AG04450 (cell line): Measurements from ENCODE around the gene WASHC4. TPM values are rescaled to one million over a fixed set of nuclear protein-coding genes. Genes with fewer than 3 reads are reported as not detected.

ENCODE experiments used
- CTCF ChIA-PET: fragments of 300-600, 350-600 bp; formaldehyde crosslinking; extraction: SDS; loops from one replicate; lab custom pipeline; 2022; ENCODE audit warnings: antibody characterized with exemption, inconsistent platforms; lab: Charles Lee
- POLR2A ChIA-PET: fragments of 350-600 bp; formaldehyde crosslinking; extraction: SDS; loops from one replicate; lab custom pipeline; 2021; ENCODE audit warnings: antibody characterized with exemption, inconsistent platforms; lab: Yijun Ruan, JAX
- DNase-seq: peaks from one replicate; pipeline ENCODE4 v3.0.0-alpha.2; 2011; ENCODE audit warnings: low read depth, low spot score
- H3K27ac ChIP-seq: one replicate; pipeline ENCODE4 v1.5.1; 2012; ENCODE audit warnings: low read depth, low read length, control low read depth
- H3K27me3 ChIP-seq: one replicate; pipeline ENCODE4 v1.6.0; 2012; ENCODE audit warnings: low read length; ENCODE audit not compliant: control insufficient read depth, insufficient read depth
- H3K4me3 ChIP-seq: 2 replicates; pipeline ENCODE4 v1.5.1; 2011; ENCODE audit warnings: mild to moderate bottlenecking, low read depth, low read length, control low read depth
- H3K9me3 ChIP-seq: 2 replicates; pipeline ENCODE4 v1.5.1; 2012; ENCODE audit warnings: low read length; ENCODE audit not compliant: control insufficient read depth, insufficient read depth
- polyA plus RNA-seq: library from polyadenylated mRNA; depleted of rRNA; stranded (reverse); fragments of >200 nt; gene quantifications from 2 replicates; pipeline ENCODE4 v1.2.3, GENCODE V29; 2011
- TF ChIP-seq, protein P1 (sequence below): IDR thresholded peaks from 2 replicates; pipeline ENCODE4 v1.5.1; 2011; ENCODE audit warnings: low read depth, low read length, control low read depth, inconsistent platforms

The WASHC4 gene
- polyA plus RNA-seq, 1 experiment: 59.4 TPM

DNA sequence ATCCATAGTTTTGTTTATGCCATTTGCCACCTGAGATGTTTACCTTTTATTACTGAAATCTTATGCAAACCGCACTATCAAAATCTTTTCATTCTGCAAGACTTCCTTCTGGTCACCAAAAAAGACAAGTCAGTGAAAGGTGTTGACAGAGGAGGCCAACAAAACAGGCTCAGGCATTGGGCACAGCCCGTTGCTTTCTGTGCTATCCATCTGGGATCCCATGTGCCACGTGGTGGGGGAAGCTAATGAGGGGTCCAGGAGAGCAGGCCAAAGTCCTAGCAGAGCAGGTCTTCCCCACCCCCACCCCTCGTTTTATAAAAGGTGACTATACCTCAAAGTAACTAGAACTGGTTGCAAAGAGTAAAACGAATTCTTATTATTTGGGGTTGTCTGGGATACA is 24.5 kb upstream of the WASHC4 start:
- TF ChIP-seq, protein P1, sequence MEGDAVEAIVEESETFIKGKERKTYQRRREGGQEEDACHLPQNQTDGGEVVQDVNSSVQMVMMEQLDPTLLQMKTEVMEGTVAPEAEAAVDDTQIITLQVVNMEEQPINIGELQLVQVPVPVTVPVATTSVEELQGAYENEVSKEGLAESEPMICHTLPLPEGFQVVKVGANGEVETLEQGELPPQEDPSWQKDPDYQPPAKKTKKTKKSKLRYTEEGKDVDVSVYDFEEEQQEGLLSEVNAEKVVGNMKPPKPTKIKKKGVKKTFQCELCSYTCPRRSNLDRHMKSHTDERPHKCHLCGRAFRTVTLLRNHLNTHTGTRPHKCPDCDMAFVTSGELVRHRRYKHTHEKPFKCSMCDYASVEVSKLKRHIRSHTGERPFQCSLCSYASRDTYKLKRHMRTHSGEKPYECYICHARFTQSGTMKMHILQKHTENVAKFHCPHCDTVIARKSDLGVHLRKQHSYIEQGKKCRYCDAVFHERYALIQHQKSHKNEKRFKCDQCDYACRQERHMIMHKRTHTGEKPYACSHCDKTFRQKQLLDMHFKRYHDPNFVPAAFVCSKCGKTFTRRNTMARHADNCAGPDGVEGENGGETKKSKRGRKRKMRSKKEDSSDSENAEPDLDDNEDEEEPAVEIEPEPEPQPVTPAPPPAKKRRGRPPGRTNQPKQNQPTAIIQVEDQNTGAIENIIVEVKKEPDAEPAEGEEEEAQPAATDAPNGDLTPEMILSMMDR: no peak
- H3K27me3 ChIP-seq: no peaks in the 10 kb centered on the region
- H3K9me3 ChIP-seq: peaks cover 10% of the 10 kb centered on the region; the same call in 1 of the 2 replicates
- H3K27ac ChIP-seq: peak overlapping the region; percentile 82
- H3K4me3 ChIP-seq: peak overlapping the region; percentile 97
- DNase-seq: no peak
- POLR2A ChIA-PET: interaction anchor here (0.6 to 2.9 kb wide), 4 partner anchors 10 to 982 kb away, joined by 4 to 28 read pairs (median 7); partner anchors contain the start of gene WASHC4
- CTCF ChIA-PET: interaction anchor here (0.9 to 1.2 kb wide), 3 partner anchors 12 to 701 kb away, joined by 3 to 4 read pairs (median 3); no protein-coding TSS in a partner anchor

DNA sequence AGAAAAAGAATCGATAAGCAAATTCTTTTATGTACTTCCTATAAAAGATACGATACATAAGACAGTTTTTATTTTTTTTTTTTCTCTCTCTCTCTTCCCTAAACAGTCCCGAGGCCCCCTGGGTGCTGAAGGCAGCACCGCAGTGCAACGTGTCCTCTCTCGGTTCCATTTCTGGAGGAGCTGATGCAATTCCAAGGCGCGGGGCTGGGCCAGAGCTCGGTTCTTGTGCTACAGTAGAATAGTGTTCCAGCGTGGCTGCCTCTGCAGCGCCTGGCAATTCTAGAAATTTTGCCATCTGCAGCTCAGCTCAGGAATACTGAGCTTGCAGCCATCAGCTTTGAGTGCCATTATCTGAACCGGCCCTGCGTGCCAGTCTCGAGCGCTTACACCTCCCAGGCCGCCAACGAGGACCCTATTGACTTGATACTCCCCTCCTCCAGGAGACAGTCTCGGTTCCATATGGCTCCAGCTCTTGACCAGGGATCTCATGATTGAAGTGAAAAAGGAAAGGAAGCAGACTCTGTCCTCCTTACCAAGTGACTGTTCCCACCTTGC is 23.9 kb upstream of the WASHC4 start:
- Histone ChIP-seq H3K9me3 (peaks cover 10% of the 10 kb centered on the region; the same call in 1 of the 2 replicates), H3K27me3 (no peaks in the 10 kb centered on the region), H3K27ac (peak overlapping the region; percentile 82), H3K4me3 (peak overlapping the region; percentile 97)
- peak; percentile 45 for DNase-seq
- ChIA-PET POLR2A (interaction anchor here (1.2 to 2.9 kb wide), 3 partner anchors 11 to 24 kb away, joined by 5 to 28 read pairs (median 9); partner anchors contain the start of gene WASHC4), CTCF (interaction anchor here (0.9 to 1.2 kb wide), 3 partner anchors 13 to 702 kb away, joined by 3 to 4 read pairs (median 3); no protein-coding TSS in a partner anchor)
- TF ChIP-seq, protein P1: peak; percentile 38; the same call in 1 of the 2 replicates

DNA sequence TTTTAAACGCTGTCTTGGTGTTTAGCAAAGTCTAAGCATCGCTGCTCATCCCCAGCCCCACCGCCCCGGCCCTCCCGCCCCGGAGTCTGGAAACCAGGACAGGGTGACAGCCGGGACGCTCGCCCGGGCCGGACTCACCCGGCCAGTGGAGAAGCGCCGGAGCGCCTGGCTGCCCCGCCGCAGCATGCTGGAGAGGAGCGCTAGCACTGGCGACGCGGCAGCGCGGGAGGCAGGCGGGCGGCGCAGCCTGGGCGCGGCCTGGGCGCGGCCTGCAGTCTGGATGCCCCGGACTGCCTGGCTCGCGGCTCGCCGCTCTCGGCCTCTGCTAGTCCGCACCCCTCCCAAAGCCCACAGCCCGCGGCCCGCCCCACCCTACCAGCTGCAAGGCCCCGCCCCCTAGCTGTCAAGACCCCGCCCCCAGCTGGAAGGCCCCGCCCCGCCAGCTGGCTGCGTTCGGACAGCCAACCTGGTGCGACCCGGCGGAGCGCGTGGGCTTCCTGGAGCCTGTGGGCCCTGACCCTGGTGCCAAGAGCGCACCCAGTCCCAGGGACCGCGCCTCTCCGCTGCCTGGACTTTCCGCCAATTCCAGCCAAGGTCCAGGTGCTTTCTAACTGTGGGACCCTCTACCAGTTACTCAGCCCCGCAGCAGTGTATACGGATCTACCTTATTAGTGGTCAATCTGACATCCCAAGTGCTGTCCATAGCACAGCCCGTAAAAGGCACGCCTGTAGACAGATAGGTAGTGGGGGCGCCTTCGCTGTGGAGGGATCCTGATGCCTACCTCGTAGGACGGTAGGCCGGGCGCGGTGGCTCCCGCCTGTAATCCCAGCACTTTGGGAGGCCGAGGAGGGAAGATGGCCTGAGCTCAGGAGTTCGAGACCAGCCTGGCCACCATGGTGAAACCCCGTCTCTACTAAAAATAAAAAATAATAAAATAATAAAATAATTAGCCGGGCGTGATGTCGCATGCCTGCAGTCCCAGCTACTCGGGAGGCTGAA is 23.0 kb upstream of the WASHC4 start, which contains the start of gene ALDH1L2:
TSS of gene ALDH1L2 (minus strand) at position 208 of the 1,000 bp plus-strand sequence. CDS start at position 186, 22 bp downstream.
- peak within 1 kb of the TSS; percentile 82 for H3K27ac ChIP-seq
- no peaks in the 10 kb centered on the region for H3K27me3 ChIP-seq
- H3K9me3 ChIP-seq: peaks cover 10% of the 10 kb centered on the region; the same call in 1 of the 2 replicates
- ChIA-PET POLR2A (interaction anchor here (0.6 to 2.9 kb wide), 7 partner anchors 16 to 1814 kb away, joined by 3 to 28 read pairs (median 3); partner anchors contain the start of gene WASHC4), CTCF (interaction anchor here (0.6 to 1.1 kb wide), 3 partner anchors 702 to 1224 kb away, joined by 3 to 5 read pairs (median 3); no protein-coding TSS in a partner anchor)
- peak within 1 kb of the TSS; percentile 97 for H3K4me3 ChIP-seq
- TF ChIP-seq, protein P1: no peak
- DNase-seq: peak; percentile 72

DNA sequence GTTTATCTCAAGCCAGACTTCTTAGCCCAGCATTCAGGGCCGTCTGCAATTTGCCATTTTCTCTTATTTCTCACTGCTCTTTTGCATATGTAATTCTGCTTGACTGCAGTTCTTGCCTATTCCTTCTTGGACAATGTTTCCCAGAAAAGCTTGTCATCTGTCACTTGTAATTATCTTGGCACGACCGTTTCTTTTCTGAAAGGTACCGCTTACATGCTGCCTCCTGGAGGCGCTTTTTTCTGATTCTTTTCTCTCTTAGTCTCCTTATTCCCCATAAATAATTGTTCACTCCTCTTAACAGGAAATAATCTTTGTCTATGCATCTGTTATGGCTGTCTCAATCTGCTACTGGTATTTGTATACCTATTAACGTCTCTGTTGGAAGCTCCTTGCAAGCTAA is 22.0 kb upstream of the WASHC4 start:
- TF ChIP-seq, protein P1: no peak
- no peak for DNase-seq
- Histone ChIP-seq H3K9me3 (peaks cover 10% of the 10 kb centered on the region; the same call in 1 of the 2 replicates), H3K4me3 (no peak overlapping the region), H3K27me3 (no peaks in the 10 kb centered on the region), H3K27ac (no peak overlapping the region)
- POLR2A ChIA-PET: no interaction called here
- CTCF ChIA-PET: interaction anchor here (1.1 kb wide), 1 partner anchor 704 kb away, joined by 3 read pairs; no protein-coding TSS in a partner anchor
